ENCODE measurements around the gene PRR15L. TPM values are rescaled to one million over a fixed set of nuclear protein-coding genes. Genes with fewer than 3 reads are reported as not detected.
A peak's percentile ranks its signal among the peaks of the same experiment; 100 is the strongest.

PRR15L gene
- total and polyA plus RNA-seq, 2 donors = 1.2 to 3.4 TPM

DNA sequence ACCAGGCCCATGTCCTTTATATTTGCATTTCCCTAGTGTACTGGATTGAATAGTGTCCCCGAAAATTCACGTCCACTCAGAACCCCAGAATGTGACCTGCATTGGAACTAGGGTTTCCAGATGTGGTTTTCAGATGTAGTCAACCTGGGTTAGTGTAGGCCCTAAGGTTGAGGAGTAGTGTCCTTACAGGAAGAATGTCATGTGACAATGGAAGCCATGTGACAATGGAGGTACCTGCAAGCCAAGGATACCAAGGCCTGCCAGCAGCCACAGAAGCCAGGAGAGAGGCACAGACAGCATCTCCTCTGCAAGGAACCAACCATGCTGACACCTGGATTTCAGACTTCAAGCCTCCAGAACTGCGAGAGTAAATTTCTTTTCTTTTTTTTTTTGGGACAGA, 5.2 kb upstream of the PRR15L start:
- H3K4me3 ChIP-seq (ENCODE audit: low read depth, low read length) = no peak overlapping the region
- H3K36me3 ChIP-seq (ENCODE audit: insufficient read depth) = no peaks in the 10 kb centered on the region
- peaks cover 1% of the 10 kb centered on the region for H3K4me1 ChIP-seq (ENCODE audit: insufficient read depth)
- DNase-seq (ENCODE audit: extremely low spot score) = no peak
- H3K27ac ChIP-seq (ENCODE audit: low read depth) = no peak overlapping the region
- 95% methylated on average over 3 of the region's 3 CpGs for WGBS

DNA sequence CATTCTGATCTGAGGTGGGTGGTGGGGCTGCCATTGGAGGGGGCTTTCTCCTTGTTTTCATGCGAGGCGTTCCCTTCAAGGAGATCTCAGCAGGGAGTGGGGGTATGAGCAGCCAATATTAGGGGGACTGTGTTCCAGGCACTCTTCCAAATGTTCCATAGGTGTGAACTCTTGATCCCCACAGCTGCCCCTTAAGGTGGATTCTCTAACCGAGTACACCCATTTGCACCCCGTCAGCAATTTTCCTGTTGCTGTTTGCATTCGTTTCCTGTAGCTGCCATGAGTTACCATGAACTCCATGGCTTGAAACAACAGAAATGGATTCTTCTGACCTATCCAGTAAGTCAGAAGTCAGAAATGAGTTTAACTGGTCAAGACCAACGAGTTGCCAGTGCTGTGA, 3.7 kb upstream of the PRR15L start:
- no peak for DNase-seq (ENCODE audit: extremely low spot score)
- H3K27ac ChIP-seq (ENCODE audit: low read depth) = no peak overlapping the region
- no peaks in the 10 kb centered on the region for H3K36me3 ChIP-seq (ENCODE audit: insufficient read depth)
- 85% methylated on average over 6 of the region's 6 CpGs for WGBS
- H3K4me1 ChIP-seq (ENCODE audit: insufficient read depth) = peaks cover 1% of the 10 kb centered on the region
- no peak overlapping the region for H3K4me3 ChIP-seq (ENCODE audit: low read depth, low read length)

DNA sequence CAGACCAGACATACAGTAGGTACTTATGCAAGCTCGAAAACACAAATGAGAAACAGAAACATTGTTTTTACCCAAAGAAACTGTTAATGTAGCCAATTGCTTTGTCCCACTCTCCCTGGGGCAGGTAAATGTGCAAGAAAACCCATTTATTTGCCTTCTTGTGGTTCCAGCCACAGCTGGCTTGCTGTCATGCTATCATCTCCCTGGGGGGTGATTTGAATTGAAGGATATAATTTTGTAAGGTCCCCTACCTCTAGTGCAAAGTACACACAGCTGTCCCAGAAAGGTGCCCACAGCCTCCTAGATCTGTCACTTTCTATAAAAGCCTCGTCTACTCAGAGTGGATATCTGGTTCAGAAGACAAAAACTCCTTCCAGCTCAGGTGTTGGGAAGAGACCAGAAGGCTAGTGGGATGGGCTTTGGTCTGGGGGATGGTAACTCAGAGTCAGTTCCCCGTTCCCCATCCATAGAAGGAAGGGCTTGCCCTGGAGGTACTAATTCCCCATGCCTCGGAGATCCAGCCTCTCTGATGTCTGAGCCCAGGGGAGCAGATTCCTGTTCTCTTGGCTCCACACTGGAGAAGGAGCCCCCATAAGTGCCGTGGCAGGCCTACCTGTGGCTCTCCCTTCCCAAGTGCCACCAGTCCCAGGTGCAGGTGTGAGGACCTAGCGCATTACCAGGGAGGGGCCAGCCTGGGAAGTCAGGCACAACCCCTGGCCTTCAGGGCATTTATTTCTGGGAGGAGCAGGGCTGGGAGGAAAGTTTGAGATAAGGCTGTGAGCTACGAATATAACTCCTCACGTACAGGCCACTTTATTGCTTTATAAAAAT, 2.4 kb upstream of the PRR15L start:
- Histone ChIP-seq H3K4me1 (ENCODE audit: insufficient read depth) (no peaks in the 10 kb centered on the region), H3K4me3 (ENCODE audit: low read depth, low read length) (no peak overlapping the region), H3K27ac (ENCODE audit: low read depth) (no peak overlapping the region), H3K36me3 (ENCODE audit: insufficient read depth) (no peaks in the 10 kb centered on the region)
- 69% methylated on average over 8 of the region's 8 CpGs for WGBS
- no peak for DNase-seq (ENCODE audit: extremely low spot score)

DNA sequence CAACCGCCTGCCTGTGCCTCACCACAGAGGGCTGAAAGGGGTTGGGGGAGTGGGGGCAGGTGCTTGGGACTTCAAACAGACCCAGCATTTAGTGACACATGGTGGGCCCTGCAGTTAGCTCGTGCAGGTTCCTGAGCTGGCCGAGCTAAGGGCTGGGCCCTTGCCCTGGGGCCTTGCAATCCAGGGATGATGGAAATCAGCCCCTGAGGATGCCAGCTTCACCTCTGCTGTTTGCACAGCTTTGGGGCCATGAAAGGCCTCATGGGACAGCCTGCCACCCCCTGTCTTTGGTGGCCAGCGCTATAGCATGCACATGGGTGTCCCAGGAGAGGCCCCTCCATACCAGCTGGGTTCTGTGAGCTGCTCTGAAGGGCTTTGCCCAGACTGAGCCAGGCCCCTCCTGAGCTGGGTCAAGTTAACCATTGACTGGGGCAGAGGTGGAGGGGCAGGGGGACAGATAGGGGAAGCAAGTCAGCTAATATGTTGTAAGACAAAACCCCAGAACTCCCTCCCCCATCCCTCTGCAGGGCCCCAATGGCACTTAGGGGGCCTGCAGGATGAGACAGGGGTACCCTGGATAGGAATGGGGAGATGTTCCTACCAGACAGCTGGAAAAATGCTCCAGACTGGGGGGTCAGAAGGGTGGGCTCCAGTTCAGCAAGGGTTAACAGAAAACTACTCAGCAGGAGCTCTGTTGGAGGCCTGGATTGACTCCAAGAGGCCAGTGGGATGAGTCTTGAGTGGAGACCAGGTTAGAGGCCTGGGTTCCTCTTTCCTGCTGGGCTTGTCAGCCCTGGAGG, 692 bp downstream of the PRR15L start:
- Histone ChIP-seq H3K4me1 (ENCODE audit: insufficient read depth) (no peaks in the 10 kb centered on the region), H3K4me3 (ENCODE audit: low read depth, low read length) (no peak overlapping the region), H3K27ac (ENCODE audit: low read depth) (no peak overlapping the region), H3K36me3 (ENCODE audit: insufficient read depth) (no peaks in the 10 kb centered on the region)
- 73% methylated on average over 4 of the region's 4 CpGs for WGBS
- DNase-seq (ENCODE audit: extremely low spot score) = no peak

DNA sequence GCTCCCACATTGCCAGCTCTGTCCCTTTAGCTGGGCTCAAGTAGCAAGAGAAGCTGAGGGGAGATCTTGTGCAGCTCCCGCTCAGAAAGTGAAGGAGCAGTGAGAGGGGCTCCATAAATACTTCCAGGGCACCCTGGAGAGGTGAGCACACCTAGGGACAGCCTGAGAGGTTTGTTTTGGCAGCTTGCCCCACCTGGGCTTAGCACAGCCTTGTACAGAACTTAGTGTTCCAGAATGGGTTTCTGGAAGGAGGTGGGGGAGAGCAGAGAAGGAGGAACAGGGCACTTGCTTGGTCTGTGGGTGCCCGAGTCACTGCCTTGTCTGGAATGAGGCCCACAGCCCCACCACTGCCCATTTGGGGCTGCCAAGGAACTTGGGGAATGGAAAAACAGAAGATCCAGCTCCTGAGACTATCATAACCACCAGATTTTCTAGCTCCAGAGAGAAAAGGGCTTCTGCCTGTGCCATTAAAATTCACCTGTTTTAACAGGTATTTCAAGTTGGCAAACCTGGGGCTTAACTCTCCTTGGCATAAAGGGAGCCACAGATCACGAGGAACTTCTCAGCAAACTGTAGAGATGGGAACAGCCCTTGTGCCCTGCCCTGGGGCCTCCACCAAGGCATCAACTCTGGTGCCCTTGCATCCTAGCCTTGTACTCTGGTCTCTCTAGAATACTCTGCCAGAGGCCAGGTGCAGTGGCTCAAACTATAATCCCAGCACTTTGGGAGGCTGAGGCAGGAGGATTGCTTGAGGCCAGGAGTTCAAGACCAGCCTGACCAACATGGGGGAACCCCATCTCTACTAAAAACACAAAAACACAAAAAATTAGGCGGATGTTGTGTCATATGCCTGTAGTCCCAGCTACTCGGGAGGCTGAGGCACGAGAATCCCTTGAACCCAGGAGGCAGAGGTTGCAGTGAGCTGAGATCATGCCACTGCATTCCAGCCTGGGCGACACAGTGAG, 1.9 kb downstream of the PRR15L start:
- H3K36me3 ChIP-seq (ENCODE audit: insufficient read depth) = no peaks in the 10 kb centered on the region
- no peak overlapping the region for H3K4me3 ChIP-seq (ENCODE audit: low read depth, low read length)
- no peak overlapping the region for H3K27ac ChIP-seq (ENCODE audit: low read depth)
- no peaks in the 10 kb centered on the region for H3K4me1 ChIP-seq (ENCODE audit: insufficient read depth)
- no peak for DNase-seq (ENCODE audit: extremely low spot score)
- WGBS = 88% methylated on average over 7 of the region's 7 CpGs

DNA sequence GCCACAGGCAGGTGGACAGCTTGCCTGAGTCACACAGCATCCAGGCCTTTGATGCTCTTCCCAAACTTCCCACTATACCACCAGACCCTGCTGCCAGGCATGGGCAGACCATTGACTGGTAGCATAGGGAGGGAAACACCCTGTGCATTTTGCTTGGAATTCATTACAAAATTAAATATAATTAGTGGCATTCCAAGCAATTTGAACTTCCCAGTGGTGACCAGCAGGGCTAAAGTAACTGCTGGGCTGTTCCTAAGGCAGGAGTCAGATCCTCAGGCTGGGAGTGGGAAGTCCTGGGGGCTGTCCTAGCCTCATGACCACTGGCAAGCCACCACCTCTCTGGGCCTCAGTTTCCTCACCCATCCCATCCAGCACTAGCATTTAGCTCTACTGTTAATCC, 3.8 kb downstream of the PRR15L start:
- Histone ChIP-seq H3K4me3 (ENCODE audit: low read depth, low read length) (no peak overlapping the region), H3K4me1 (ENCODE audit: insufficient read depth) (no peaks in the 10 kb centered on the region), H3K36me3 (ENCODE audit: insufficient read depth) (no peaks in the 10 kb centered on the region), H3K27ac (ENCODE audit: low read depth) (no peak overlapping the region)
- no peak for DNase-seq (ENCODE audit: extremely low spot score)

DNA sequence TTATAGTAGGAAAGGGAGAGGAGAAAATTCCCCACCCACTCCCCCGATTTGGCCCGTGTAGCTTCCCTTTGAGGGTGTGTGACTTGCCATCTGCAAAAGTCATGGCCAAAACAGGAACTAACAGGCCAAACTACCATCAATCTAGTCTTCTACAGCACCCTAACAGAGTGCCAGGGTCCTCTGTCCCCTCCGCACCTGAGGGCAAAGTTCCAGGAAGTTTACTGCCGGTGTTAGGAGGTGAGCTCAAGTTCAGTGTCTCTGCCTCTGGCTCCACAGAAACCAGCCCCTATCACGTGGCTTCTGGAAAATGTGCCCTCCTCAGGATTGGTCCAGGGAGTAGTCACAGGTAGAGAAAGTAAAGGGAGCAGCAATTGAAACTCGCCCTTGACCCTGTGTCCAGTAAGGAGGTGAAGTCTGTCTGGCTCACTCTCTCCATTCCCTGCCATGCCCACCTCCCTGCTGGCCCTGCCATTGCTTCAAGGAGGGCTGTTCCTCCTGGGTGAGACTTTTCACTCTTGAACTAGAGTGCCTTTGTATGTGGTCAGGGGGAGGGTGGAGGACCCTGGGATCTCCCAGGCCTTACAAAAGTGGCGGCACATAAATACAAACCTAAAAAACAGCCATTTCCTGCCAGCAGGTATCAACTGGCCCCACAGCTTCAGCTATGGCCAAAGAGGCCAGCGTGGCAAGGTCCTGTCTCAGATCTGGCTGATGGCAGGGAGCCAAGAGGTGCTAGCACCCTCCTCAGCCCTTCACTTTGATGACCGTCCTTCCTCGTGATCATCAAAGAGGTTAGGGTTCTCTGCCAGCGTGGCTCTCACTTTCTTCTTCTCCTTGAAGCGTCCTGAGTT, 5.3 kb downstream of the PRR15L start:
- no peak overlapping the region for H3K27ac ChIP-seq (ENCODE audit: low read depth)
- 79% methylated on average over 12 of the region's 12 CpGs for WGBS
- DNase-seq (ENCODE audit: extremely low spot score) = no peak
- H3K36me3 ChIP-seq (ENCODE audit: insufficient read depth) = no peaks in the 10 kb centered on the region
- no peaks in the 10 kb centered on the region for H3K4me1 ChIP-seq (ENCODE audit: insufficient read depth)
- no peak overlapping the region for H3K4me3 ChIP-seq (ENCODE audit: low read depth, low read length)

DNA sequence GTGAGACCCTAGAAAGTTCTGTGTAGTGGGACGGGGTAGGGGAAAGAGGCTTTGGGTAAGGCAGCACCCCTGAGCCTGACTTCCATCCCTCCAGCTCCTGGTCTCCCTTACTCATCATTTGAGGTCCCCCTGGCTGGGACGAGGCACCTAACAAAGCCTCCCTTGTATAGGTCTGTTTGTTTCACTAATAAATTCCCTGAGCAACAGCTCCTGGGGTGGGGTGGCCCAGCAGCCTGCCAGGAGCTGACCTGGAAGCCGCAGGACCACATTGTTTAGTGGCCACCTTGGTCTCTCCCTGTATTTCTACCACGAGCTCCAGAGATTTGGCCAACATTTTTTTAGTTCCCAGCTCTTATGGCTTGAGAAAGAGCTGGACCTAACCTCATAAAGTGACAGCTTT, 7.2 kb downstream of the PRR15L start:
- no peaks in the 10 kb centered on the region for H3K36me3 ChIP-seq (ENCODE audit: insufficient read depth)
- no peak overlapping the region for H3K27ac ChIP-seq (ENCODE audit: low read depth)
- 91% methylated on average over 4 of the region's 4 CpGs for WGBS
- no peak overlapping the region for H3K4me3 ChIP-seq (ENCODE audit: low read depth, low read length)
- no peaks in the 10 kb centered on the region for H3K4me1 ChIP-seq (ENCODE audit: insufficient read depth)
- DNase-seq (ENCODE audit: extremely low spot score) = no peak

DNA sequence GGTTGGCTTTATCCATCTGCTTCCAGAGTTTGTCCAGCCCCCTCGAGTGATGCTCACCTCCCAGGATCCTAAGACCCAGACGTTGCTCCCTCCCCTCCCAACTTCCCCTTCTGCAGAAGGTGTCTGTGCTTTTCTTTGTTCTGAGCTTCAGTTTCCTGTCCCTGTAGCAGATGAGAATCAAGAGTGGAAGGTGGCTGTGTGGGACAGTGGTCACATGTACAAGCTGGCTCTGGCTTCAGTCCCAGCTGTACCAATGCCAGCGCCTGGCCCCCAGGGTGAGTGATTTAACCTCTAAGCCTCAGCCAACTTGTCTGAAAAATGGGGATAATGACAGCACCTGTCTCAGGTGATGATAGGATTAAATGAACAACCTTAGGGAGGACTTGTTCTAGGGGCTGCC, 7.7 kb downstream of the PRR15L start:
- DNase-seq (ENCODE audit: extremely low spot score) = no peak
- WGBS = 62% methylated on average over 3 of the region's 3 CpGs
- Histone ChIP-seq H3K36me3 (ENCODE audit: insufficient read depth) (no peaks in the 10 kb centered on the region), H3K4me1 (ENCODE audit: insufficient read depth) (no peaks in the 10 kb centered on the region), H3K27ac (ENCODE audit: low read depth) (no peak overlapping the region), H3K4me3 (ENCODE audit: low read depth, low read length) (no peak overlapping the region)

DNA sequence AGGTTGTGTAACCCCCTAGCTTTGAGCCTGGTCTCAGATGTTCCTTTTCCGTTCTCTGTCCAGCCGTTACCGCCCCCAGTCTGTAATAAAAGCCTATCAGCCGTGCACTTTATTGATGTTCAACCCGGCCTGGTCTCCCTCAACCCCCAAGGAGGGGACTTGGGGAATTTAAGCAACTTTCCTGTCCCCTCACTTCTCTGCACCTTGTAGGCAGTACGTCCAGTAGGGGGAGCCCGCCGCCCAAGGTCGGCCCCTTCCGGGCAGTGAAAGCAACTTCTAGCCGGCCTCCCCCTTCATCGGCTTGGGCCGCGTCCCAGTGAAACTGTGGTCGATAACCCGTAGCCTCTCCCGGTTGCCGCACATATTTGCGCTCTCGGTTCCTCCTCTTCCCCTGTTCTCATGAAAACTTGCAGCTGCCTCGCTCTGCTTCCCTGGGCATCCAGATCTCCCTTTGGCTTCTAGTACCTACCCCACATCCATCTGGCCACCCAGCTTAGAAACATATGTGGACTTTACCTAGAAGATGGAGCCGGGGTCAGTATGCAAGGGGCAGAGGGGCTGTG, 8.4 kb downstream of the PRR15L start:
- H3K27ac ChIP-seq (ENCODE audit: low read depth) = no peak overlapping the region
- WGBS = 4% methylated on average over 22 of the region's 22 CpGs
- H3K4me1 ChIP-seq (ENCODE audit: insufficient read depth) = no peaks in the 10 kb centered on the region
- no peaks in the 10 kb centered on the region for H3K36me3 ChIP-seq (ENCODE audit: insufficient read depth)
- DNase-seq (ENCODE audit: extremely low spot score) = peak; percentile 25
- H3K4me3 ChIP-seq (ENCODE audit: low read depth, low read length) = no peak overlapping the region

DNA sequence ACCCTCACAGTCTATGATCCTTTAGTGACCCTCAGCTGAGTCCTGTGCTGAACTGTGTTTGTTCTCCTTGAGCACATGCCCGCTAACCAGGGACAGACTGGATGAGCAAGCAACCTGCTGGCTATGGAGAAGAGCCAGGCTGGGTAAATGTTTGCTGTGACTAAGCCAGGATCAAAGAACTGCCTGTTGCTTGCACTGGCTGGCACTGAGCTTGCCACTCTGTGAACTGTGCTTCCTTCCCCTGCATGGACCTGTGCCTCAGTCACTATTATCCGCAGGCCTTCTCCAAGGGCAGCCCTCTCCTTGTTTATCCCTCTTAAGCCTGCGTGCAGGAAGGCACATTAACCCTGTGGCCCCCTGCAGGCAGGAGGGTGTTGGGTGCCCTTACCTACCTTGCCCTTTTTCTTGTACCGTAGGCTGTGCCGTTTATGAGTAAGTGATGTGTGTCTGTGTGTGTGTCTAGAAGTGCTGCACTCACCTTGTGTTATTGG, 8.9 kb downstream of the PRR15L start:
- WGBS = 26% methylated on average over 5 of the region's 5 CpGs
- no peak overlapping the region for H3K27ac ChIP-seq (ENCODE audit: low read depth)
- DNase-seq (ENCODE audit: extremely low spot score) = no peak
- no peak overlapping the region for H3K4me3 ChIP-seq (ENCODE audit: low read depth, low read length)
- H3K36me3 ChIP-seq (ENCODE audit: insufficient read depth) = no peaks in the 10 kb centered on the region
- H3K4me1 ChIP-seq (ENCODE audit: insufficient read depth) = no peaks in the 10 kb centered on the region

DNA sequence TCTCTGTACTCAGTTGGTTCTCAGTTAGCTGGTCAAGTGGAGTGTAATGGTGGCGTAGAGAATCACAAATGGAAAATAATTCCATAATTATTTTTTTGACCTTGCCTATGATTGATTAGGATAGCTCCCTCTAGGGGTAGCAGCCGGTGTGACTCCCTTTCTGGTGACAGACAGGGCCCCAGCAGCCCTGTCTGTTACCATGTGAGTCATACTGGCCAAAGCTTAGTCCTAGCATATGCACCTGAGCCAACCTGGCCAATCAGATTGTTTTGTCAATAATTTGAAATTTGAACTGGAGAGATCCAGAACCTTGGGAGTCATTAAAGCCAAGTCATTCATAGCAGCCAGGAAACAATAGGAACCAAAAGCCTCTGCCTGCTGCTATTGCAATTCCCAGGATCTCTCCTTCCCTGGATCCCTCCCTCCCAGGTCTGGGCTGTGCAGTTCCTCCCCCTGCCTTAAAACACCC, 10.7 kb downstream of the PRR15L start:
- no peak overlapping the region for H3K27ac ChIP-seq (ENCODE audit: low read depth)
- no peaks in the 10 kb centered on the region for H3K4me1 ChIP-seq (ENCODE audit: insufficient read depth)
- WGBS = 31% methylated on average over 2 of the region's 2 CpGs
- H3K4me3 ChIP-seq (ENCODE audit: low read depth, low read length) = no peak overlapping the region
- no peak for DNase-seq (ENCODE audit: extremely low spot score)
- no peaks in the 10 kb centered on the region for H3K36me3 ChIP-seq (ENCODE audit: insufficient read depth)
